WTC11 (cell line): ENCODE data around the gene TTR. TPM values are rescaled to one million over a fixed set of nuclear protein-coding genes. Genes with fewer than 3 reads are reported as not detected.

Source experiments
- ATAC-seq: fragments of 200-7000 bp; cut with Tn5 transposase; 2 replicates; pipeline ENCODE4 v1.10.0; 2021; ENCODE audit warnings: mild to moderate bottlenecking, moderate library complexity
- CTCF ChIA-PET: fragments of 300-600 bp; sonication (Branson Sonifier 250); formaldehyde crosslinking; loops from one replicate; lab custom pipeline; 2021; ENCODE audit warnings: antibody characterized with exemption; lab: Charles Lee
- POLR2A ChIA-PET: fragments of 350-600 bp; sonication (Branson Sonifier 250); formaldehyde crosslinking; loops from one replicate; lab custom pipeline; 2021; ENCODE audit warnings: antibody characterized with exemption; lab: Charles Lee
- DNase-seq: peaks from one replicate; pipeline ENCODE4 v3.0.0; 2021; ENCODE audit warnings: low spot score
- H3K27ac Mint-ChIP-seq: 2 replicates; pipeline ENCODE4 v1.8.0; 2021; ENCODE audit warnings: mixed read lengths
- H3K27me3 Mint-ChIP-seq: 2 replicates; pipeline ENCODE4 v1.8.0; 2021; ENCODE audit warnings: low read depth, mild to moderate bottlenecking, moderate library complexity, mixed read lengths
- H3K36me3 Mint-ChIP-seq: 2 replicates; pipeline ENCODE4 v1.8.0; 2021; ENCODE audit warnings: mixed read lengths
- H3K4me1 Mint-ChIP-seq: 2 replicates; pipeline ENCODE4 v1.8.0; 2022; ENCODE audit warnings: mixed read lengths
- H3K4me3 Mint-ChIP-seq: 2 replicates; pipeline ENCODE4 v1.8.0; 2021; ENCODE audit warnings: mild to moderate bottlenecking, moderate library complexity, mixed read lengths
- H3K9me3 Mint-ChIP-seq: 2 replicates; pipeline ENCODE4 v1.8.0; 2021; ENCODE audit warnings: mixed read lengths
- CDX4 ChIP-seq: fragments of 250-450 bp; sonication (Bioruptor Pico); IDR thresholded peaks from 2 replicates; pipeline ENCODE4 v1.9.0; 2021; ENCODE audit warnings: moderate library complexity, mild to moderate bottlenecking, inconsistent platforms, borderline replicate concordance
- CTCF ChIP-seq: fragments of 200-600 bp; IDR thresholded peaks from 2 replicates; pipeline ENCODE4 v1.8.0; 2022; ENCODE audit warnings: antibody characterized with exemption
- E2F4 ChIP-seq: sonication (generic); formaldehyde crosslinking; IDR thresholded peaks from 2 replicates; pipeline ENCODE4 v1.8.1; 2022; ENCODE audit warnings: low read depth, mild to moderate bottlenecking, moderate library complexity, missing genetic modification reagents, borderline replicate concordance
- ESRRA ChIP-seq: sonication (generic); formaldehyde crosslinking; IDR thresholded peaks from 2 replicates; pipeline ENCODE4 v1.8.1; 2022; ENCODE audit warnings: mild to moderate bottlenecking, missing genetic modification reagents, borderline replicate concordance
- GABPB1 ChIP-seq: sonication (generic); formaldehyde crosslinking; IDR thresholded peaks from 2 replicates; pipeline ENCODE4 v1.8.1; 2023; ENCODE audit warnings: mild to moderate bottlenecking, missing genetic modification reagents
- JUN ChIP-seq: sonication (generic); formaldehyde crosslinking; IDR thresholded peaks from 2 replicates; pipeline ENCODE4 v1.8.0; 2023; ENCODE audit warnings: mild to moderate bottlenecking, missing genetic modification reagents
- MXD4 ChIP-seq: fragments of 250-450 bp; sonication (Bioruptor Pico); IDR thresholded peaks from 2 replicates; pipeline ENCODE4 v1.8.0; 2021; ENCODE audit warnings: mild to moderate bottlenecking, moderate library complexity, borderline replicate concordance
- NFATC4 ChIP-seq: fragments of 250-450 bp; sonication (Bioruptor Pico); IDR thresholded peaks from 2 replicates; pipeline ENCODE4 v1.9.0; 2021; ENCODE audit warnings: mild to moderate bottlenecking
- NR1H2 ChIP-seq: sonication (generic); formaldehyde crosslinking; IDR thresholded peaks from 2 replicates; pipeline ENCODE4 v1.9.0; 2021; ENCODE audit warnings: mild to moderate bottlenecking, moderate library complexity, missing genetic modification reagents
- PREB ChIP-seq: sonication (generic); formaldehyde crosslinking; IDR thresholded peaks from 2 replicates; pipeline ENCODE4 v1.8.1; 2022; ENCODE audit warnings: mild to moderate bottlenecking, missing genetic modification reagents, moderate library complexity, borderline replicate concordance
- TEAD1 ChIP-seq: sonication (generic); formaldehyde crosslinking; IDR thresholded peaks from 2 replicates; pipeline ENCODE4 v1.8.0; 2022; ENCODE audit warnings: mild to moderate bottlenecking, missing genetic modification reagents
- USF1 ChIP-seq: sonication (generic); formaldehyde crosslinking; IDR thresholded peaks from 2 replicates; pipeline ENCODE4 v1.8.0; 2022; ENCODE audit warnings: mild to moderate bottlenecking, missing genetic modification reagents
- ZNF263 ChIP-seq: sonication (generic); formaldehyde crosslinking; IDR thresholded peaks from 2 replicates; pipeline ENCODE4 v1.8.1; 2022; ENCODE audit warnings: low read depth, mild to moderate bottlenecking, moderate library complexity, missing genetic modification reagents
- ZSCAN18 ChIP-seq: fragments of 250-450 bp; sonication (Bioruptor Pico); IDR thresholded peaks from 2 replicates; pipeline ENCODE4 v2.1.2; 2022; ENCODE audit warnings: mild to moderate bottlenecking, moderate library complexity
- total RNA-seq: library from RNA; stranded (reverse); gene quantifications from 3 replicates; pipeline ENCODE4 v1.2.3, GENCODE V29; 2021

The TTR gene
- total RNA-seq, 1 experiment from 2014 or later: 1.0 TPM

- Mint-ChIP-seq H3K27ac (no peak overlapping the region), H3K4me1 (peaks cover 8% of the 10 kb centered on the region; the same call in 1 of the 2 replicates), H3K36me3 (peaks cover 50% of the 10 kb centered on the region), H3K9me3 (peaks cover 16% of the 10 kb centered on the region), H3K27me3 (no peaks in the 10 kb centered on the region), H3K4me3 (no peak overlapping the region)
- ATAC-seq: no peak
- POLR2A ChIA-PET: no interaction called here
- DNase-seq: no peak
- no peak for TF ChIP-seq ZSCAN18 (CRISPR knock-in tag)
- CTCF ChIA-PET: no interaction called here
Measured at GRCh38 chr18:31632356-31632755, 40.7 kb downstream of the TTR start.

- H3K4me1 Mint-ChIP-seq: peaks cover 8% of the 10 kb centered on the region; the same call in 1 of the 2 replicates
- peak overlapping the region; percentile 57; the same call in 1 of the 2 replicates for H3K27ac Mint-ChIP-seq
- CTCF ChIA-PET: no interaction called here
- ATAC-seq: no peak
- peaks cover 48% of the 10 kb centered on the region for H3K36me3 Mint-ChIP-seq
- H3K27me3 Mint-ChIP-seq: no peaks in the 10 kb centered on the region
- no peak for TF ChIP-seq USF1 (CRISPR knock-in tag)
- TF ChIP-seq MXD4 (CRISPR knock-in tag): no peak
- no peak for TF ChIP-seq CDX4
- TF ChIP-seq E2F4 (CRISPR knock-in tag): no peak
- no peak for TF ChIP-seq ESRRA (CRISPR knock-in tag)
- no peak for TF ChIP-seq TEAD1
- no peak for TF ChIP-seq PREB (CRISPR knock-in tag)
- no peak for TF ChIP-seq NR1H2 (CRISPR knock-in tag)
- no peak for TF ChIP-seq ZNF263 (CRISPR knock-in tag)
- TF ChIP-seq CTCF: no peak
- no peak for TF ChIP-seq JUN (CRISPR knock-in tag)
- TF ChIP-seq GABPB1 (CRISPR knock-in tag): no peak
- no peak for TF ChIP-seq NFATC4
- H3K4me3 Mint-ChIP-seq: no peak overlapping the region
- DNase-seq: no peak
- H3K9me3 Mint-ChIP-seq: peaks cover 9% of the 10 kb centered on the region
- POLR2A ChIA-PET: no interaction called here
Measured at GRCh38 chr18:31633392-31634330, 42.0 kb downstream of the TTR start.
